Transverse colon (tissue), 4 donors: Measurements from ENCODE around the gene PLXNA2. TPM values are rescaled to one million over a fixed set of nuclear protein-coding genes. Genes with fewer than 3 reads are reported as not detected.

ENCODE experiments used
- DNase-seq: peaks from one replicate; pipeline ENCODE4 v3.0.0-alpha.2; 2019
- H3K27ac ChIP-seq, 4 donors: fragments of 200-600 bp; sonication (generic); 2 replicates each; pipeline ENCODE4 v1.5.1; 2016 to 2018; ENCODE audit warnings: inconsistent platforms in 4 of 4
- H3K27me3 ChIP-seq: fragments of 200-600 bp; sonication (generic); 2 replicates; pipeline ENCODE4 v1.5.1; 2017; ENCODE audit warnings: inconsistent platforms
- H3K36me3 ChIP-seq, 4 donors: fragments of 200-600 bp; sonication (generic); 2 replicates each; pipeline ENCODE4 v1.5.1; 2017 to 2019; ENCODE audit warnings: inconsistent platforms in 4 of 4
- H3K4me1 ChIP-seq, 4 donors: fragments of 200-600 bp; sonication (generic); 2 replicates each; pipeline ENCODE4 v1.5.1; 2017 to 2020; ENCODE audit warnings: inconsistent platforms in 4 of 4
- H3K4me3 ChIP-seq, 4 donors: fragments of 200-600 bp; sonication (generic); 1 replicate in 1 of 4; 2 replicates in 3 of 4; pipeline versions ENCODE4 v1.5.1 to v1.6.1; 2017 to 2019; ENCODE audit warnings: inconsistent platforms in 4 of 4
- H3K9me3 ChIP-seq, 2 donors: fragments of 200-600 bp; sonication (generic); 2 replicates each; pipeline ENCODE4 v1.5.1; 2017 to 2019; ENCODE audit warnings: inconsistent platforms in 2 of 2
- EP300 ChIP-seq: sonication (generic); formaldehyde crosslinking; IDR thresholded peaks from one replicate; pipeline ENCODE4 v1.6.1; 2017; ENCODE audit warnings: antibody characterized with exemption, low read depth
- POLR2A ChIP-seq: fragments of 450-650 bp; IDR thresholded peaks from one replicate; pipeline ENCODE4 v1.6.1; 2016; ENCODE audit warnings: antibody characterized with exemption, mild to moderate bottlenecking, moderate library complexity
- POLR2AphosphoS5 ChIP-seq, 3 donors: sonication (generic); formaldehyde crosslinking; IDR thresholded peaks; one replicate each; pipeline ENCODE4 v1.6.1; 2016; ENCODE audit warnings: antibody characterized with exemption in 3 of 3
- WGBS, 2 donors: methylation state at CpG; one replicate each; pipeline ENCODE4 v1.1.5; 2018; ENCODE audit warnings: low coverage in 1 of 2; 5-methylcytosine and 5-hydroxymethylcytosine counted together
- in situ Hi-C, 4 donors: fragments of 200-750 bp; cut with MboI; loops; one replicate each; pipeline versions ENCODE4 v1.15.0 to v1.15.1; 2017; ENCODE audit warnings: low sequenced_read_pairs in 3 of 4, low pct_ligation_motif_present in 1 of 4, low pct_unique_long_range_greater_than_20kb in 1 of 4
- intact Hi-C: fragments of 100-400 bp; cut with DNase I; formaldehyde crosslinking; loops from one replicate; pipeline ENCODE4 v1.15.1; 2023; ENCODE audit warnings: low total_unique reads
- small RNA-seq, 4 donors: library from RNA; depleted of rRNA; stranded (forward); fragments of <200 nt; gene quantifications; one replicate each; pipeline ENCODE3, GENCODE V24; 2016
- total RNA-seq, 4 donors: library from RNA; depleted of rRNA; stranded (reverse); fragments of >200 nt; gene quantifications; one replicate each; pipeline ENCODE4 v1.1.0, GENCODE V29; 2016
- TF ChIP-seq, protein P1 (sequence below), 5 experiments: fragments of 200-600 bp in 3 of 5; fragments of 450-650 bp in 2 of 5; sonication (generic) in 3 of 5; IDR thresholded peaks; 1 replicate in 2 of 5; 2 replicates in 3 of 5; pipeline ENCODE4 v1.5.1; 2016 to 2017; ENCODE audit warnings: antibody characterized with exemption in 5 of 5, inconsistent platforms in 3 of 5, mild to moderate bottlenecking in 2 of 5, moderate library complexity in 1 of 5

Gene PLXNA2
- total RNA-seq, 4 donors from 2014 or later = 77.4 to 140 (median 85.5) TPM

DNA sequence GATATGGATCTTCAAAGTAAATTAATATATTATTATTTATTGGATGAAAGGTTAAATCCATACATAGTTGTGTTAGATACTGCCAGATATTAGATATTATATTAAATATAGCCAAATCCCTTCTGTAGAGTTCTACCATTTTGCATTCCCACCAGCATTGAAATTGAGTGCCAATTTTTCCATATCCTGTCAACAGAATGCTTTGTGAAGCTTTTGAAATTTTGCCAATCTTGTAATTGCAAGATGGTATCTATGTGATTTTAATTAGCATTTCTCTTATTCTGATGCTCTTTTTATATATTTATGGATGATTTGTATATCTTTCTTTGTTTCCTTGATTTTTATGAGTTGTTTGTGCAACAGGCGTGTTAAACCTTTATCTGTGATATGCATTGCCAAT lies 266.3 kb downstream of the PLXNA2 start:
- in situ Hi-C loops (no loop called here), intact Hi-C loops (no loop called here)
- peaks cover 0 to 9% (median 0%) of the 10 kb centered on the region in 4 donors for H3K4me1 ChIP-seq
- no peaks in the 10 kb centered on the region for H3K9me3 ChIP-seq
- 73 to 78% methylated on average over 1 of the region's 1 CpG for WGBS, 2 donors
- H3K27ac ChIP-seq = no peak overlapping the region
- no peaks in the 10 kb centered on the region for H3K27me3 ChIP-seq
- no peak for DNase-seq
- TF ChIP-seq, protein P1, sequence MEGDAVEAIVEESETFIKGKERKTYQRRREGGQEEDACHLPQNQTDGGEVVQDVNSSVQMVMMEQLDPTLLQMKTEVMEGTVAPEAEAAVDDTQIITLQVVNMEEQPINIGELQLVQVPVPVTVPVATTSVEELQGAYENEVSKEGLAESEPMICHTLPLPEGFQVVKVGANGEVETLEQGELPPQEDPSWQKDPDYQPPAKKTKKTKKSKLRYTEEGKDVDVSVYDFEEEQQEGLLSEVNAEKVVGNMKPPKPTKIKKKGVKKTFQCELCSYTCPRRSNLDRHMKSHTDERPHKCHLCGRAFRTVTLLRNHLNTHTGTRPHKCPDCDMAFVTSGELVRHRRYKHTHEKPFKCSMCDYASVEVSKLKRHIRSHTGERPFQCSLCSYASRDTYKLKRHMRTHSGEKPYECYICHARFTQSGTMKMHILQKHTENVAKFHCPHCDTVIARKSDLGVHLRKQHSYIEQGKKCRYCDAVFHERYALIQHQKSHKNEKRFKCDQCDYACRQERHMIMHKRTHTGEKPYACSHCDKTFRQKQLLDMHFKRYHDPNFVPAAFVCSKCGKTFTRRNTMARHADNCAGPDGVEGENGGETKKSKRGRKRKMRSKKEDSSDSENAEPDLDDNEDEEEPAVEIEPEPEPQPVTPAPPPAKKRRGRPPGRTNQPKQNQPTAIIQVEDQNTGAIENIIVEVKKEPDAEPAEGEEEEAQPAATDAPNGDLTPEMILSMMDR (IDR thresholded peaks at IDR 0.05) = no peak
- TF ChIP-seq POLR2AphosphoS5 (IDR thresholded peaks at IDR 0.05) (no peak), EP300 (no peak), POLR2A (no peak)
- no peaks in the 10 kb centered on the region for H3K36me3 ChIP-seq
- H3K4me3 ChIP-seq = no peak overlapping the region

DNA sequence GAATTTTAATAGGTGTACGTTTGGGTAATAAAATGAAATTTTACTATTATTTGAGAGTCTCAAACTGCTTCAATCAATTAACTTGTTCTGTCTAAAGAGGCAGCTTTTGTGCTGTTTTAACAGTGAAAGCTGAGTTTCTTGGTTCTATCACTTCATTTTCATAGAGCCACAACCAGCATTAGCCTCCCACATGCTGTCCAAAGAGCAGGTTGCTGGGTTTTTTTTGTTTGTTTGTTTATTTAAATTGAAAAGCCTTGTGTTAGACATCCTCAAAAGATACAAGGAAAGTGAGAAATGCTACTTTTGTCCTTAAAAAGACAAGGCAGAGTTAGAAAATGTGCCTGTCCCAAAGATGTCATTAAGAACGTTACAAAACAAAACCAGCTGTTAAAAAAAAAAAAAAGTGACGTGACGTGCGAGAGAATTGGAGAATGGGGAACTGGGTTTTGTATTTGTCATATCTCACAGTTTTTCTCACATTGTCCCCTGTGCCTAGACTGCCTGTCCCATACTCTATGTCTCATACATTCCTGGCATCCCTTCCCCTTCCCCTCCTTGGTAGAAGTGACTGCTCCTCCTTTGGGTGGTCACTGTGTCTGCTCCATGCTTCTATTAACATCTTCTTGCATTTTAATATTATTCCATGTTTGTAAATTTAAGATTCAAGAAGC lies 270.2 kb downstream of the PLXNA2 start:
- TF ChIP-seq, protein P1 (IDR thresholded peaks at IDR 0.05) = no peak
- TF ChIP-seq POLR2A = no peak
- TF ChIP-seq POLR2AphosphoS5 (IDR thresholded peaks at IDR 0.05) = no peak
- no peak overlapping the region for H3K27ac ChIP-seq
- H3K9me3 ChIP-seq = no peaks in the 10 kb centered on the region
- no peaks in the 10 kb centered on the region for H3K36me3 ChIP-seq
- 63 to 82% methylated on average over 5 of the region's 5 CpGs for WGBS, 2 donors
- no peaks in the 10 kb centered on the region for H3K27me3 ChIP-seq
- in situ Hi-C loops = no loop called here
- H3K4me1 ChIP-seq = no peaks in the 10 kb centered on the region
- intact Hi-C loops = no loop called here
- DNase-seq = no peak
- no peak overlapping the region for H3K4me3 ChIP-seq

DNA sequence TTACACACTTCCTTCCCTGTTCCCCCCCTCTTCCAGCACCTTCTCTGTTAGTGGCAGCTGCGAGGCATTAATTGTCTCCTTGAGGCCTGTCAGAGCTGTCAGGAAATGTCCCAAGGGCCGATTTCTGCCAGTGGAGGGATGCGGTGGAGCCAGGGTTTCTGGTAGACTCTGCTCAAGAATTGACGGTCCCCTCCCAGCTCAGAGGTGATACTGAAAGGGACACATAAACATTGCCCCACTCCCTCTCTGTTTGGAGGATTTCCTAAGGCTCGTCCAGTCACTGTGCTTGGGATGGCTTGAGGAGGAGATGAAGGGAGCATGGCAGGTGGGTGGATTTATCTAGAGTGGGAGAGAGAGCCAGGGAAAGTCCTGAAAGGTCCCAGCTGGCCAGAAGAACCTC lies 271.8 kb downstream of the PLXNA2 start:
- no peaks in the 10 kb centered on the region for H3K9me3 ChIP-seq
- intact Hi-C loops (no loop called here), in situ Hi-C loops (no loop called here)
- no peaks in the 10 kb centered on the region for H3K4me1 ChIP-seq
- no peak for DNase-seq
- WGBS, 2 donors = 50 to 52% methylated on average over 1 to 5 of the region's 5 CpGs
- no peak overlapping the region for H3K27ac ChIP-seq
- H3K4me3 ChIP-seq = no peak overlapping the region
- no peaks in the 10 kb centered on the region for H3K27me3 ChIP-seq
- TF ChIP-seq, protein P1 (IDR thresholded peaks at IDR 0.05) = no peak
- TF ChIP-seq POLR2A = no peak
- TF ChIP-seq POLR2AphosphoS5 (IDR thresholded peaks at IDR 0.05) = no peak
- no peak for TF ChIP-seq EP300
- H3K36me3 ChIP-seq = no peaks in the 10 kb centered on the region

Small RNA genes lying within 50 kb of the gene (small RNA-seq; reads per million reads assigned to genes)
- 0 reads per million in 4 donors for gene AL606753.1
